ENCODE results near the gene LINGO3.

The LINGO3 gene

DNA sequence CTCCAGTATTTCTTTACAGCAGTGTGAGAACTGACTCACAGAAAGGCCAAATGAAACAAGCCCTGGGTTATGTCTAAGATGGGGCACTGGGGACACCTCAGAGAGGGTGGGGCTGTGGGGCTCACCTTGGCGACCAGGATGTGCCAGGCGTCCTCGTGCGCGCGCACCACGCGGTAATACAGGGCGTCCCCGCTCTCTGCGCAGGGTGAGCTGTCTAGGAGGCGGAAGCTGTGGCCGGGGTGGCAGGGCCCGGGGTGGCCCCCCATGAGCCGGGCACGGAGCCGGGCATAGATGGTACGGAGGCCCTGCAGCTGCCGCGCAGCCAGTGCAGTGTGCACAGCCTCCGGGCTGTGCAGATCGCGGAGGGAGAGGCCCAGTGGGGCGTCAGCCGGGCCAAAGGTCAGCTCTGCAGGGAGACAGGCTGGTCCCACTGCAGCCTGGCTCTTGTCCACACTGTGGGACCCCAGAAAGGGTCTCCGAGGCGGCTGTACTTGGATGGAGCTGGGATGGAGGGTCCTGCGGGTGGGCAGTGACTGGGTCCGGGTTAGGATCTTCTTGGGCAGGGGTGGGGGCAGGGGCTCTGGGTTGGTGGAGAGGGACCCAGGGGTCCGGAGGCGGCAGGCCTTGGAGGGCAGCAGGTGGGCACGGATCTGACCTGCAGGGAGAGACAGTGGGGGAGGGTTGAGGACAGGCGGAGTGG is 29.3 kb downstream of the LINGO3 start:
- DNase-seq: no peak

- no peak for DNase-seq
These were observed 30.8 kb downstream of the LINGO3 start for GRCh38 chr19:2277138-2277537.

DNA sequence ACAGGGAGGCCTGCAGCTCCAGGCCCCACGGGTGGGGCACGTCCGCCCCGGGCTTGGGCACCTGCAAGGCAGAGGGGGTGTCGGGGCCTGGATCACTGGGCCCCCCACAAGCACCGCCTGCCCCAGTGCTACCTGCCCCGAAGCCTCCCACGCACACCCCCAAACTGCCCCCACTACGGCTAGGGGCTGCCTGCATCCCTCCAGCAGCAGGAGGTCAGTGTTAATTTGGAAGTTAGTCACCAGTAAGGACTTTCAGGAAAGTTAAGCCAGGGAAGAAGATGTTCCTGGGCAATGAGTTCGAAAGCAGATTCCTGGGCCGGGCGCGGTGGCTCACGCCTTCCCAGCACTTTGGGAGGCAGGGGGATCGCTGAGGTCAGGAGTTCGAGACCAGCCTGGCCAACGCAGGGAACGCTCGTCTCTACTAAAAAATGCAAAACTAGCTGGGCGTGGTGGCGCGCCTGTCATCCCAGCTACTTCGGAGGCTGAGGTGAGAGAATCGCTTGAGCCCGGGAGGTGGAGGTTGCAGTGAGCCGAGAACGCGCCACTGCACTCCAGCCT is 31.4 kb downstream of the LINGO3 start:
- DNase-seq: no peak

- DNase-seq: no peak
These were observed 32.1 kb downstream of the LINGO3 start for GRCh38 chr19:2275588-2276428.

DNA sequence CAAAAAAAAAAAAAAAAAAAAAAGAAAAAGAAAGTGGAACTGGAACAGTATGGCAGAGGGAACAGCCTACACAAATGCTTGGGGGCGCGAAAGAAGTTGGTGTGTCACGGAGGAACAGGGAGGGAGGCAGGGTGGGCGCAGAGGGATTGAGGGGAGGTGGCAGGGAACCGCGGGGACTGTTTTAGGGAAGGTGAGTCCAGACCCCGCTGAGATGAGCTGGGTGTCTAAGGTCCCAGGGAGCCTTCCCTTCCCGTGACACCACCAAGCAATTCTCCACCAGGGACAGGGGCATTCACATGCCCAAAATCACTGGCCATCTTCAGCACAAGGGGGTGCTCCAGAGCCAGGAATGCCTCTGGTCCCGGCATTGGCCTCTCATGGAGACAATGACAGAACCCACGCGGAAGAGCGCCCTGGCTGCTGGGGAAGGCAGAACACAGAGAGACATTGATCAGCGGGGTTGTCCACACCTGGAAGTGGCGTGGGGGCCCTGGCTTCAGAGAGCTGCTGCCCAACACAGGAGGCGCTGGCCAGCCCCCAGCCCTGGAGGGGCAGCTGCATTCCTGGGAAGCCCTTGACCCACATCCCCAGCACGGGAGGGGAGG is 32.9 kb downstream of the LINGO3 start:
- DNase-seq: peak; percentile 59

DNA sequence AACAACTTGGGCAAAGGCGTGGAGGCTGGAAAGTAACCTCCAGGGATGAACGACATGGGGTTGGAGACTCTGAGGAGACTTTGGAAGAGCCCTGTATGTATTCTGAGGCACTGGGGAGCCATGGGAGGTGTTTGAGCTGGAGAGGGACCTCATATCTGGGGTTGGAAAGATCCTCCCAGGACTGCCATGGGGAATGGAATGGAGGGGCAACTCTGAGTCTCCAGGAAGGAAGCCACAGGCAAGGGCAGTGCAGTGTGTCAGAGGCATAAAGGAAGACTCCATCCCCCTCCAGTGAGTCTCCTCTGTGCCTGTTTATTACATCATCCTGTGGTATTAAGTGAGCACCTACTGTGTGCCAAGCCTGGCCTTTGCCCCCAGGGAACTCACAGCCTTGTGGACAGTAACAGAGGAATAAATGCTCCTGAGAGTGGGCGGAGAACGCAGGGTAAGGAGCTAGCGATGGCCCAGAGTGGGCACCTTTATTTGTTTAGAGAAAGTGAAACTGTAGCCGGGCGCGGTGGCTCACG is 33.7 kb downstream of the LINGO3 start:
- no peak for DNase-seq

- DNase-seq: peak; percentile 81
These were observed 34.4 kb downstream of the LINGO3 start for GRCh38 chr19:2273356-2274184.

DNA sequence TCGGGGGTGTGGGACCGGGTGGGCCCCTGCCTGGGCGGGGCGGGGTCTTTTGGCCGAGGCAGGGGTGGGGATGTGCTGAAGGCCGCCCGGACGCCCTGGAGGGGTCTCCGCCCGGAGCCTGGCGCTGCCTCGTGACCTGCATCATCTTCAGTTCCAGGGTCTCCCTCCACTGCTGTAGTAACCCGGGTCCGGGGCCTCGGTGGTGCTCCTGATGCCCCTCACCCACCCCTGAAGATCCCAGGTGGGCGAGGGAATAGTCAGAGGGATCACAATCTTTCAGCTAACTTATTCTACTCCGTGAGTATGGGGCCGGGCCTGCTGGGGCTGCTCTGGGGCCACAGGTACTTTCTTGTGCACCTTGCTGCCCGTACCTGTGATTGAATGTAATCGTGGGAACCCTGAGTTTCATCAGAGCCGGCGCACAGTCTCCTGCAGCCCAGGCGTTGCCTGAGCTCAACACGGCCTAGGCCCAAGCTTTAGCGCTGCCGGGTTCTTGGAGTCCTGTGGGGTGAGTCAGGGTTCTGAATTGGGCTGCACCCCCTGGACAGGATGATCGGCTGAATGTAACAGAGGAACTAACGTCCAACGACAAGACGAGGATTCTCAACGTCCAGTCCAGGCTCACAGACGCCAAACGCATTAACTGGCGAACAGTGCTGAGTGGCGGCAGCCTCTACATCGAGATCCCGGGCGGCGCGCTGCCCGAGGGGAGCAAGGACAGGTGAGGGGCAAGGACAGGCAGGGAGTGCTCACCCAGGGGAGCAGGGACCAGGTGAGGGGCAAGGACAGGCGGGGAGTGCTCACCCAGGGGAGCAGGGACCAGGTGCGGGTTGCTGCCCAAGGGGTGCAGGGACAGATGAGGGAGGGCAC is 36.5 kb downstream of the LINGO3 start:
- DNase-seq: no peak

DNA sequence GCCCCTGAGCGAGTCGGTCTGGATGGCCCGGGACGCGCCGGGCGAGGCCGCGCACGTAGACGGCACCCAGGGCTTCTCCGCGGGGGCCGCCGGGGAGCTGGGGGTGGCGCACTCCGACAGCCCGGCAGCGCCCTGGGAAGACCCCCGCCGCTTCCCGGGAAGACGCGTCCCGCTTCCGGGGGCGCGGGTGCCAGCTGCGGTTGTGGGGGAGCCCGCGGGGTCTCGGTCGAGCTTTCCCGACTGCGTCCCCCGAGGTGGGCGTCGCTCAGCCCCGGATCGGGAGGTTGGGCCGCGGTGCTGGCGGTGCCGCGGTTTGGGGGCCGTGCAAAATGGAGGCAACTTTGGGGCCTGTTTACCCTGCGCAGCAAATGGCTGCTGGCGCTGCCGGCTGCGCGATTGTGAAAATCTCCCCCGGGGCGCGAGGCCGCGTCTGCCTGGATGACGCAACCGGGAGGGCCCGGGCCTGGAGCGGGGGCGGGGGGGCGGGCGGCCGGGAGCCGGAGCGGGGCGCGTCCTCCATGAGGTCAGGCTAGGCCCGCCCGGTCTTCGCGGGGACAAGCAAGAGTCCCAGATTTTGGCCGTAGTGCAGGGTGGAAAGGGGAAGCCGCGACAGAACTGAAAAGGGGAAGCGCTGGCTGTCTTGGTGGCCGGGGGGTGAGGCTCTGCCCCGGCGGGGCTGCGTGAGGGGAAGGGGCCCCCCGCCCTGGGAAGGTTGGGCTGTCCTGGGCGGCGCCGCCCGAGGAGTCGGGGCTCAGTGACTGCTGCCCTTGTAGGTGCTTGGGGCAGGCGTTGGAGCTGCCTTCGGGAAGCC is 37.3 kb downstream of the LINGO3 start:
- DNase-seq: peak; percentile 71

DNA sequence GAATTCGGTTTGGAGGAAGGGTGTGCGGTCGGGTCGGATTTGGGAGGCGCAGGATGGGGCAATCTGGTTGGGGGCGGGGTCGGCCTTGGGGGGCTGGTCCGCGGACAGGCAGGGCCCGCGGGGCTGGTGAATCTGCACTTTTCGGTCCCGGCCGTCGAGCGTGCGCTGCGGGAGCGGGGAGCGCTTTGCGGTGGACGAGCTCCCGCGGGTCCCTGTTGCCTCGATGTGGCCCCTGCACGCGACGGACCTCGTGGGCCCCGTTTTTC is 37.9 kb downstream of the LINGO3 start:
- DNase-seq: no peak

GRCh38 chr19:2269244-2270156 is 38.5 kb downstream of the LINGO3 start:
- peak; percentile 97 for DNase-seq

- DNase-seq: no peak
These were observed 39.1 kb downstream of the LINGO3 start for GRCh38 chr19:2268861-2269243.

DNA sequence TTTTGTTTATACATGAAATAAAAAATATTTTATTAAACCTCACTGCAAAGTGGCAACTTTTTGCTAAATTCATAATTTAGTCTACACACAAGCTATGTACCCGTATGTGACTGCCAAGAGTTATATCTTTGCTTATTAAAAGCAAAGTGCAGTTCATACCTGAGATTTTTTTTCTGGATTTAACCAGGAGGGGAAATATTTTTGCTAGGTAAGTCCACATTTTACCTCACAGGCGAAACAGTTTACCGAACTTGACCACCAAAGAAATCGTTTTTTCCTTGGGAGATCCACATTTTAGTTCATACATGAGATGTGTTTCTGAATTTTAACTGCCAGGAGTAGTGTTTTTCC is 39.5 kb downstream of the LINGO3 start:
- DNase-seq: no peak

DNA sequence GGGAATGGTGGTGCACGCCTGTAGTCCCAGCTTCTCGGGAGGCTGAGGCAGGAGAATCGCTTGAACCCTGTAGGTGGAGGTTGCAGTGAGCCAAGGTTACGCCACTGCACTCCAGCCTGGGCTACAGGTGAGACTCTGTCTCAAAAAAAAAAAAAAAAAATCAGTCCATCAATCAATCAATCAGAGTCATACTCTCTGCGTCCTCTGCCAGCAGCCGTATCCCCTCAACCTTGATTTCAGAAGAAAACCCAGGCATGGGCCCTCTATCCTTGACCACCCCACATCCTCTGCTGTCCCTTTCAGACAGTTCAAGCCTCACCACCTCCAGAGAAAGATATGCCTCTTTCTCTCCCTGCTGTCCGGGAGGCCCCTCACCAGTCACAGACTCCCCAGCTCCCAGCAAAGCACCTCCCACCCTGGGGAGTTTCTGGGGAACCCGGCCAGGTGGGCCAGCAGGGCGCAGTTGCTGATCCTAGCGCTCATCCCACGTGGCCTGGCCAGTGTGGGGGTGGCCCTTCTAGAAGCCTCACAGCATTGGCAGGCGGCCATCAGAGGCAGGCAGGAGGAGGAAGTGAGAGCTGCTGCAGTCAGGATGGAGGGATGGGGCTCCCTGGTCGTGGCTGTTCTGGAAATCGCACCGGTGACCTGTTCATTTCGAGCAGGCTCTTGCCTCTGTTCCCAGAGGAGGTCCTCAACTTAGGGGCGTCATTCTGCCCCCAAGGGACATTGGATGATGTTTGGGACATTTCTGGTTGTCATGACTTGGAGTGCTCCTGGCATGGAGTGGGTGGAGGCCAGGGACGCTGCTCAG is 41.6 kb downstream of the LINGO3 start:
- peak; percentile 39 for DNase-seq

GRCh38 chr19:2261438-2262172 is 46.3 kb downstream of the LINGO3 start:
- no peak for DNase-seq

- DNase-seq: no peak
These were observed 47.6 kb downstream of the LINGO3 start for GRCh38 chr19:2260341-2260805.

- no peak for DNase-seq
These were observed 48.6 kb downstream of the LINGO3 start for GRCh38 chr19:2259336-2259735.
